ENCODE measurements around the gene SLC7A4. TPM values are rescaled to one million over a fixed set of nuclear protein-coding genes. Genes with fewer than 3 reads are reported as not detected.

Gene SLC7A4
- total RNA-seq, 5 donors from 2014 or later (not counting 1 experiment from before 2014, with no cell fraction given) = 0.14 to 0.76 (median 0.41) TPM; not detected in 2

GRCh38 chr22:21069375-21069774, 37.0 kb upstream of the SLC7A4 start:
- no peaks in the 10 kb centered on the region for H3K36me3 Mint-ChIP-seq
- H3K27me3 Mint-ChIP-seq = peaks cover 3 to 4% of the 10 kb centered on the region in 2 donors
- ChIA-PET CTCF (no interaction called here), POLR2A (no interaction called here)
- no peaks in the 10 kb centered on the region for H3K9me3 Mint-ChIP-seq
- H3K9me3 ChIP-seq = no peaks in the 10 kb centered on the region
- no peaks in the 10 kb centered on the region for H3K36me3 ChIP-seq (ENCODE audit: control insufficient read depth in 2 of 2, extremely low read depth in 1 of 2, insufficient read depth in 1 of 2, low read length in 1 of 2)
- ATAC-seq (replicated peaks in 1 of 4) (no peak), DNase-seq (no peak)
- no peak overlapping the region for H3K27ac ChIP-seq (ENCODE audit: low read length)
- H3K4me1 Mint-ChIP-seq = no peaks in the 10 kb centered on the region
- no peaks in the 10 kb centered on the region for H3K4me1 ChIP-seq (ENCODE audit: control insufficient read depth in 1 of 2, extremely low read depth in 1 of 2, insufficient read depth in 2 of 2, low read length in 2 of 2)
- peaks cover 0 to 11% of the 10 kb centered on the region in 2 experiments for H3K27me3 ChIP-seq (replicated peaks in 1 of 2; ENCODE audit: control insufficient read depth in 2 of 2, extremely low read depth in 1 of 2, insufficient read depth in 2 of 2, low read length in 1 of 2)
- WGBS (ENCODE audit: insufficient coverage) = no CpG with 5 or more reads among the region's 5 CpGs
- no peak overlapping the region for H3K4me3 Mint-ChIP-seq
- H3K27ac Mint-ChIP-seq = no peak overlapping the region
- H3K4me3 ChIP-seq (ENCODE audit: control insufficient read depth in 1 of 2, extremely low read depth in 1 of 2, low read length in 1 of 2) = no peak overlapping the region

GRCh38 chr22:21068681-21069276, 36.4 kb upstream of the SLC7A4 start:
- Mint-ChIP-seq H3K9me3 (no peaks in the 10 kb centered on the region), H3K36me3 (no peaks in the 10 kb centered on the region), H3K27me3 (peaks cover 3 to 4% of the 10 kb centered on the region in 2 donors), H3K27ac (no peak overlapping the region), H3K4me3 (no peak overlapping the region), H3K4me1 (no peaks in the 10 kb centered on the region)
- H3K4me3 ChIP-seq (ENCODE audit: control insufficient read depth in 1 of 2, extremely low read depth in 1 of 2, low read length in 1 of 2) = no peak overlapping the region
- H3K27me3 ChIP-seq (replicated peaks in 1 of 2; ENCODE audit: control insufficient read depth in 2 of 2, extremely low read depth in 1 of 2, insufficient read depth in 2 of 2, low read length in 1 of 2) = peaks cover 0 to 11% of the 10 kb centered on the region in 2 experiments
- H3K4me1 ChIP-seq (ENCODE audit: control insufficient read depth in 1 of 2, extremely low read depth in 1 of 2, insufficient read depth in 2 of 2, low read length in 2 of 2) = no peaks in the 10 kb centered on the region
- DNase-seq (no peak), ATAC-seq (replicated peaks in 1 of 4) (no peak)
- H3K36me3 ChIP-seq (ENCODE audit: control insufficient read depth in 2 of 2, extremely low read depth in 1 of 2, insufficient read depth in 1 of 2, low read length in 1 of 2) = no peaks in the 10 kb centered on the region
- CTCF ChIA-PET = interaction anchor here in 1 of 2 donors (0.5 kb wide), 1 partner anchor 30 kb away, joined by 3 read pairs; no protein-coding TSS in a partner anchor
- H3K9me3 ChIP-seq = no peaks in the 10 kb centered on the region
- POLR2A ChIA-PET = no interaction called here
- WGBS (ENCODE audit: insufficient coverage) = 83% methylated on average over 2 of the region's 4 CpGs
- no peak overlapping the region for H3K27ac ChIP-seq (ENCODE audit: low read length)

GRCh38 chr22:21067901-21068680, 35.7 kb upstream of the SLC7A4 start:
- no peak overlapping the region for H3K4me3 ChIP-seq (ENCODE audit: control insufficient read depth in 1 of 2, extremely low read depth in 1 of 2, low read length in 1 of 2)
- Mint-ChIP-seq H3K36me3 (no peaks in the 10 kb centered on the region), H3K9me3 (no peaks in the 10 kb centered on the region), H3K4me3 (no peak overlapping the region), H3K27me3 (peaks cover 3 to 4% of the 10 kb centered on the region in 2 donors), H3K4me1 (no peaks in the 10 kb centered on the region), H3K27ac (no peak overlapping the region)
- ChIA-PET POLR2A (no interaction called here), CTCF (interaction anchor here in 1 of 2 donors (0.5 kb wide), 1 partner anchor 30 kb away, joined by 3 read pairs; no protein-coding TSS in a partner anchor)
- no peak for ATAC-seq (replicated peaks in 1 of 4)
- no peak overlapping the region for H3K27ac ChIP-seq (ENCODE audit: low read length)
- no peaks in the 10 kb centered on the region for H3K36me3 ChIP-seq (ENCODE audit: control insufficient read depth in 2 of 2, extremely low read depth in 1 of 2, insufficient read depth in 1 of 2, low read length in 1 of 2)
- peaks cover 0 to 11% of the 10 kb centered on the region in 2 experiments for H3K27me3 ChIP-seq (replicated peaks in 1 of 2; ENCODE audit: control insufficient read depth in 2 of 2, extremely low read depth in 1 of 2, insufficient read depth in 2 of 2, low read length in 1 of 2)
- DNase-seq = no peak
- no peaks in the 10 kb centered on the region for H3K4me1 ChIP-seq (ENCODE audit: control insufficient read depth in 1 of 2, extremely low read depth in 1 of 2, insufficient read depth in 2 of 2, low read length in 2 of 2)
- WGBS (ENCODE audit: insufficient coverage) = 52% methylated on average over 8 of the region's 12 CpGs
- H3K9me3 ChIP-seq = no peaks in the 10 kb centered on the region

GRCh38 chr22:21067075-21067900, 34.9 kb upstream of the SLC7A4 start:
- H3K9me3 Mint-ChIP-seq = no peaks in the 10 kb centered on the region
- no peak overlapping the region for H3K4me3 Mint-ChIP-seq
- H3K4me1 ChIP-seq (ENCODE audit: control insufficient read depth in 1 of 2, extremely low read depth in 1 of 2, insufficient read depth in 2 of 2, low read length in 2 of 2) = no peaks in the 10 kb centered on the region
- no peak overlapping the region for H3K27ac Mint-ChIP-seq
- WGBS (ENCODE audit: insufficient coverage) = 88% methylated on average over 25 of the region's 28 CpGs
- no peaks in the 10 kb centered on the region for H3K36me3 ChIP-seq (ENCODE audit: control insufficient read depth in 2 of 2, extremely low read depth in 1 of 2, insufficient read depth in 1 of 2, low read length in 1 of 2)
- no peak overlapping the region for H3K27ac ChIP-seq (ENCODE audit: low read length)
- ChIA-PET CTCF (no interaction called here), POLR2A (no interaction called here)
- no peaks in the 10 kb centered on the region for H3K36me3 Mint-ChIP-seq
- peaks cover 3 to 4% of the 10 kb centered on the region in 2 donors for H3K27me3 Mint-ChIP-seq
- H3K27me3 ChIP-seq (replicated peaks in 1 of 2; ENCODE audit: control insufficient read depth in 2 of 2, extremely low read depth in 1 of 2, insufficient read depth in 2 of 2, low read length in 1 of 2) = peaks cover 0 to 8% of the 10 kb centered on the region in 2 experiments
- no peak for DNase-seq
- no peak overlapping the region for H3K4me3 ChIP-seq (ENCODE audit: control insufficient read depth in 1 of 2, extremely low read depth in 1 of 2, low read length in 1 of 2)
- no peaks in the 10 kb centered on the region for H3K9me3 ChIP-seq
- ATAC-seq (replicated peaks in 1 of 4) = no peak
- H3K4me1 Mint-ChIP-seq = no peaks in the 10 kb centered on the region

GRCh38 chr22:21064917-21065864, 32.8 kb upstream of the SLC7A4 start:
- Histone ChIP-seq H3K27me3 (replicated peaks in 1 of 2; ENCODE audit: control insufficient read depth in 2 of 2, extremely low read depth in 1 of 2, insufficient read depth in 2 of 2, low read length in 1 of 2) (peaks cover 0 to 4% of the 10 kb centered on the region in 2 experiments), H3K4me1 (ENCODE audit: control insufficient read depth in 1 of 2, extremely low read depth in 1 of 2, insufficient read depth in 2 of 2, low read length in 2 of 2) (no peaks in the 10 kb centered on the region), H3K27ac (ENCODE audit: low read length) (no peak overlapping the region), H3K36me3 (ENCODE audit: control insufficient read depth in 2 of 2, extremely low read depth in 1 of 2, insufficient read depth in 1 of 2, low read length in 1 of 2) (no peaks in the 10 kb centered on the region), H3K4me3 (ENCODE audit: control insufficient read depth in 1 of 2, extremely low read depth in 1 of 2, low read length in 1 of 2) (no peak overlapping the region), H3K9me3 (no peaks in the 10 kb centered on the region)
- ATAC-seq (replicated peaks in 1 of 4) (no peak), DNase-seq (no peak)
- ChIA-PET CTCF (interaction anchor here in 1 of 2 donors (0.7 kb wide), 1 partner anchor 1761 kb away, joined by 3 read pairs; no protein-coding TSS in a partner anchor), POLR2A (no interaction called here)
- H3K4me3 Mint-ChIP-seq = no peak overlapping the region
- H3K27me3 Mint-ChIP-seq = peaks cover 3 to 4% of the 10 kb centered on the region in 2 donors
- WGBS (ENCODE audit: insufficient coverage) = 74% methylated on average over 11 of the region's 13 CpGs
- H3K27ac Mint-ChIP-seq = no peak overlapping the region
- H3K9me3 Mint-ChIP-seq = no peaks in the 10 kb centered on the region
- H3K4me1 Mint-ChIP-seq = no peaks in the 10 kb centered on the region
- H3K36me3 Mint-ChIP-seq = no peaks in the 10 kb centered on the region
